ENCODE measurements around the gene CRYL1. TPM values are rescaled to one million over a fixed set of nuclear protein-coding genes. Genes with fewer than 3 reads are reported as not detected.

CRYL1 gene
- total RNA-seq, 1 donor from 2014 or later = 5.8 TPM

DNA sequence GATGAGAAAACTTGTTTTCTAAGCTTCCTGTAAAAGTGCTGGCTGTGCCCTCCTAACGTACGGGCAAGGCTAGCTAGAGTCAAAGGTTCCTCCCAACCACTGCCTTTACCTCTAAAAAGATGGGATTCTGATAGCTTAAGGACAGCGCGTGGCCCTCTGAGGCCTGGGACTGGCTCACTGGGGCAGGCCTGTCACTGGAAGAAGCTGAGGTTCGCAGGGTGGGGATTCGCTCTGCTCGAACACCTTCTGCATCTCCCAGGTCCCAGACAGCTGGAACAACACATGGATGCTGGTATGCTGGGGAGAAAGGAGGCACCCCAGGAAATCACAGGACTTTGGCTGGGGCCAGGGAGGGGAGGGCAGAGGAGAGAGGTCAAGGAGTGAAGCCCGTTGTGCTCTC lies 53.1 kb downstream of the CRYL1 start:
- intact Hi-C loops (cut with micrococcal nuclease) = no loop called here

DNA sequence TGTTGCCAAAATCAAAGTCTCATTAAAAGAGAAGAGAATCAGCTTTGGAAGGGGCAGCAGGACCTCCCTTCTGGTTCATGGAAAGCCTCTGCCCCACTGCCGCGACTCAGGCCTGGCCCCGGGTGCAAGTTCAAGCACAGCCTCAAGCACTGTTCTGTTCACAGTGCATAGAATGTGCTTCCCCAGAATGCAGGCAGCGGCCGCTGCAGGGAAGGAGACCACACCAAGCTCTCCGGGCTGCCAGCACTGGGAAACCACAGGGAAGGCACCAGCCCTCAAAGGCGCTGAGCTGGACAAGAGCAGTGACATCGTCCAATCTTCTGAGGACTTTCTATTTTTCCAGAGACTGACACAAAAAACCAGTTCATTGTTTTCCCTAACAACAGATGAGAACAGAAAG lies 55.5 kb downstream of the CRYL1 start:
- Mint-ChIP-seq H3K27ac (no peak overlapping the region), H3K4me3 (no peak overlapping the region), H3K4me1 (peaks cover 18% of the 10 kb centered on the region), H3K27me3 (peaks cover 3% of the 10 kb centered on the region), H3K36me3 (ENCODE audit: low read depth) (peaks cover 4% of the 10 kb centered on the region), H3K9me3 (no peaks in the 10 kb centered on the region)
- DNase-seq = no peak
- intact Hi-C loops (cut with micrococcal nuclease) = no loop called here

More for the DNA sequence above, 53.1 kb downstream of the CRYL1 start:
- H3K27ac Mint-ChIP-seq = no peak overlapping the region
- DNase-seq = peak; percentile 51
- no peaks in the 10 kb centered on the region for H3K9me3 Mint-ChIP-seq
- H3K4me3 Mint-ChIP-seq = no peak overlapping the region
- peaks cover 31% of the 10 kb centered on the region for H3K4me1 Mint-ChIP-seq
- peaks cover 1% of the 10 kb centered on the region for H3K27me3 Mint-ChIP-seq
- H3K36me3 Mint-ChIP-seq (ENCODE audit: low read depth) = peaks cover 4% of the 10 kb centered on the region

DNA sequence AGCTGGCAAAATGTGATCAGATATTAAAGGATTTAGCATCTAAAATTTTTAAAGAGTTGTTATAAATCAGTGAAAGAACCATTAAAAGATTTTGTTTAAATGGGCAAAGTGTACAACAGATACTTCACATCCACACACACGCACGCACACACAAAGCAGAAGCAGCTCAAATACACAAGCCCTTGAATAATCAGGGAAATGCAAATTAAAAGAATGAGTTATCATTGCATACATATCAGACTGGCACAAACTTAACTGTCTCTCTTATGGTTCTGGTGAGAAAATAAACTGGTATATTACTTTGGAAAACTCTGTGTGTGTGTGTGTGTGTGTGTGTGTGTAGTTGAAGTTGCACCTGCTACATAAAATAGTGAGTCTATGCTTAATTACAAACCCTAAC lies 59.3 kb downstream of the CRYL1 start:
- Mint-ChIP-seq H3K9me3 (no peaks in the 10 kb centered on the region), H3K27ac (no peak overlapping the region), H3K4me1 (peaks cover 13% of the 10 kb centered on the region), H3K4me3 (no peak overlapping the region), H3K36me3 (ENCODE audit: low read depth) (peaks cover 6% of the 10 kb centered on the region), H3K27me3 (peaks cover 4% of the 10 kb centered on the region)
- intact Hi-C loops (cut with micrococcal nuclease) = no loop called here
- no peak for DNase-seq

DNA sequence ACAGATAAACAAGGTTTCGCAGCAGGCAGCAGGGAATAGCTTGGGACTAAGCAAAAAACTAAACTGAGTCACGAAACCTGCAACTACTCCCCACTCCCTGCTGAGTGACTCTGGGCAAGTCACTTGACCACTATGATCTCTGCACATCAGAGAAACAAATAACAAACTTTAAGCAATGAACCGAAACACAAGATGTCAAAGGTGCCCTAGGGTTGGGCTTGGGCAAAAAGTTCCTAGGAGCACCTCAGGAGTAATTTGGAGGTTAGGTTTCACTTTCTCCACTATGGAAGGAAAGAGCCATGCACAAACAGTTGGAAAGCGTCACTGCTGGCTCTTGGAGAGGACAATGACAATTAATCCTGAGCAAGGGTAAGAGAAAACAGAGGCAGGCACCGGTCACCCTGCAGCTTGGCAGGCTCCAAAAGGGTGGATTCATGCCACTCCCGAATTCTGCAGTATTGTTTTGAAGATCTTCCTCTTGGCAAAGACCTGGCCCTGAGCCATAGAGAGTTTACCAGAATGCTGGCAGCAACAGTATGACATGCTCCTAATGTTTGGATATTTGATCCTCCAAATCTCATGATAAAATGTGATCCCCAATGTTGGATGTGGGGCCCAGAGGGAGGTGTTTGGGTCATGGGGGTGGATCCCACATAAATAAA lies 60.3 kb downstream of the CRYL1 start:
- H3K27me3 Mint-ChIP-seq = peaks cover 4% of the 10 kb centered on the region
- no peak for DNase-seq
- H3K36me3 Mint-ChIP-seq (ENCODE audit: low read depth) = peaks cover 2% of the 10 kb centered on the region
- peaks cover 18% of the 10 kb centered on the region for H3K4me1 Mint-ChIP-seq
- H3K9me3 Mint-ChIP-seq = no peaks in the 10 kb centered on the region
- no peak overlapping the region for H3K27ac Mint-ChIP-seq
- H3K4me3 Mint-ChIP-seq = no peak overlapping the region
- intact Hi-C loops (cut with micrococcal nuclease) = no loop called here

DNA sequence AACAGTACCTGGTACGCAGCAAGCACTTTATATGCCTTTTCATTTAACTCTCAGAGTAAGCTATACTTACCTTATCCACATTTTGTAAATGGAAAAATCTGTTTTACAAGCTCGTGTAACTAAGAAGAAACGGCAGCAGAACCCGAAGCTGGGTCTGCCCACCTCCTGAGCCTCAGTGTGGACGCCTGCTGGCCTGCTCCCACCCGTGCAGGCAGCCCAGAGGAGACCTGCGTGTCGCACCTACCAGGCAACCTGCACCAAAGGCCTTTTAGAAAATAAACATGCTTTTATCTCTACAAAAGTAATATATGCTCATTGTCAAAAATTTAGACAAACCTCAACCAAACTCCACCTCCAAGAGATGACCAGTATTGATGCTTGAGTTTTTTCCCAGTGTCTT lies 62.7 kb downstream of the CRYL1 start:
- H3K27me3 Mint-ChIP-seq = peaks cover 4% of the 10 kb centered on the region
- DNase-seq = no peak
- H3K9me3 Mint-ChIP-seq = no peaks in the 10 kb centered on the region
- peaks cover 18% of the 10 kb centered on the region for H3K4me1 Mint-ChIP-seq
- H3K36me3 Mint-ChIP-seq (ENCODE audit: low read depth) = peaks cover 5% of the 10 kb centered on the region
- no peak overlapping the region for H3K4me3 Mint-ChIP-seq
- no peak overlapping the region for H3K27ac Mint-ChIP-seq
- intact Hi-C loops (cut with micrococcal nuclease) = no loop called here

DNA sequence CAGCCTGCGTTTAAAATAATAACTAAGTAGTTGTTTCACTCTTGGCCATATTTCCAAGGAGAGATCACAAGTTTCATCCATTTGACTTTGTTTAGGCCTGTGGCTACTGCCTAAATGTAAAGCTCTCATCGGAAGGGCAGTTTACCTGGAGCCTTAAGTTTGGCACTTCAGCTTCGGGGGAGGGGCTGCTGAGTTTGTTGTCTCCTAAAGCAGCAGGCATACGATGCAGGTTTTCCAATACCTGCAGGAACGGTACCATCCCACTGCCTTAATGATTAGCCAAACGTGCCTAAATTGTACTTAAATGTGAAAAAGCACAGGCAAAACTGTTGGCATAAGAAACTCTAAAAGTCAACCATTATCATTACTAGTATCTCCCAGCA lies 63.1 kb downstream of the CRYL1 start:
- Mint-ChIP-seq H3K9me3 (no peaks in the 10 kb centered on the region), H3K4me1 (peaks cover 18% of the 10 kb centered on the region), H3K27me3 (peaks cover 4% of the 10 kb centered on the region), H3K36me3 (ENCODE audit: low read depth) (peaks cover 5% of the 10 kb centered on the region), H3K4me3 (no peak overlapping the region), H3K27ac (no peak overlapping the region)
- DNase-seq = no peak
- intact Hi-C loops (cut with micrococcal nuclease) = no loop called here

DNA sequence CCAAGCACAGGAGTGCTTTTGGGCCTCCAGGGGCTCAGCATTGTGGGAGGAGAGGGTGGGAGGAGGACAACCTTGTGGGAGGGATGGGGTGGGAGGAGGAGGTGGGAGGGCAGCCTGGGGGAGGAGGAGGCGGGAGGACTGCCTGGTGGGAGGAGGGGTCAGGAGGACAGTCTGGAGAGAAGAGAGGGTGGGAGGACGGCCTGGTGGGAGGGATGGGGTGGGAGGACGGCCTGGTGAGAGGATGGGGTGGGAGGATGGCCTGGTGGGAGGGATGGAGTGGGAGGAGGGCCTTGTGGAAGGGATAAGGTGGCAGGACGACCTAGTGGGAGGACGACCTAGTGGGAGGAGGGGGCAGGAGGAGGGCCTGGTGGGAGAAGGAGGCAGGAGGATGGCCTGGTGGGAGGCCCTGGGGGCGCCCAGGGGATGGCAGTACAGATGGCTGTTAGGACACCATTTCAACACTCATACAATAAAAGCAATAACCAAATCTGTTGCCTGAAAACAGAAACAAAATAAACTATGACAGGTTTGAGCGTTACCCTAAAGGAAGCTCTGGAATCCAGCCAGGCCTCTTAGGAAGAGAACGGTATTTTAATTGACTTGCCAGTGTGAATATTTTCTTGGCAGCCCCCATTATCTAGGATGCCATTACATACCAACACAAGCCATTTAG lies 63.7 kb downstream of the CRYL1 start:
- H3K27ac Mint-ChIP-seq = peak overlapping the region; percentile 90

DNA sequence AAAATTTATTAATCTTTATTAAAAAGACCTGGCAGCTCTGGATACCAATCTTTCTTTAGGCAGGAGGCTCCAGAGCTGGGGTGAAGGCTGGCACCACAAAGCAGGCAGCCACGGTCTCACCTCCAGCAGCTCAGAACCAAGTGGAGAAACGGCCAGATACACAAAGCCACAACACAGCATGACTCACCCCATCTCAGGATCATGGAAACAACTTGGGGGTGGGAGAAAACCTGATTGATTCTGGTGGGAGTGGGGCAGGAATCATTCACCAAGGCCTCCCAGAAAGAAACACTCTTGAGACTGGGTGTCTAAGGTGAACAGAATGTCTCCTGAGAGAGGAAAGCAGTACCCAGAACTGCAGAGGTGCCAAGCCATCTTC lies 64.2 kb downstream of the CRYL1 start:
- DNase-seq = no peak
- intact Hi-C loops (cut with micrococcal nuclease) = loop anchor here (1.0 to 2.0 kb wide), 3 partner anchors 15 to 42 kb away; no protein-coding TSS in a partner anchor

More for the DNA sequence above, 63.7 kb downstream of the CRYL1 start:
- Mint-ChIP-seq H3K36me3 (ENCODE audit: low read depth) (peaks cover 5% of the 10 kb centered on the region), H3K9me3 (no peaks in the 10 kb centered on the region), H3K4me3 (peak overlapping the region; percentile 32), H3K4me1 (peaks cover 18% of the 10 kb centered on the region), H3K27me3 (peaks cover 4% of the 10 kb centered on the region)
- intact Hi-C loops (cut with micrococcal nuclease) = loop anchor here (1.0 to 2.0 kb wide), 3 partner anchors 14 to 43 kb away; no protein-coding TSS in a partner anchor
- no peak for DNase-seq

DNA sequence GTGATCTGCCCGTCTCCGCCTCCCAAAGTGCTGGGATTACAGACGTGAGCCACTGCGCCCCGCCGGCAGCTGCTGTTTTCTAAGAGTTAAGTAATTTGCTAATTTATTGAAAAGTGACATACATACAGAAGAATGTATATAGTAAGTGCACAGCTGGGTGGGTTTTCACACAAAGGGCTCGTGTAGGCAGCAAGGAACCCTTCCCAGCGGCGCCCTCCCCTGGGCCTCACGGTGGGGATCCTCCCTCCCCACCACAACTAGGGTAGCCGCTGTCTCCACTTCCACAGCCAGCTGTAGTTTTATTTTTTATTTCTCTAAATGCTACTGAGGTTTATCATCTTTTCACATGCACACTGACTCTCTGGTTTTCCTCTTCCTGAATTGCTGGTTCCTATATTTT lies 64.9 kb downstream of the CRYL1 start:
- Mint-ChIP-seq H3K27me3 (peaks cover 4% of the 10 kb centered on the region), H3K27ac (peak overlapping the region; percentile 16), H3K4me1 (peaks cover 19% of the 10 kb centered on the region), H3K36me3 (ENCODE audit: low read depth) (peaks cover 5% of the 10 kb centered on the region), H3K9me3 (no peaks in the 10 kb centered on the region), H3K4me3 (no peak overlapping the region)
- DNase-seq = no peak
- intact Hi-C loops (cut with micrococcal nuclease) = loop anchor here (1.0 to 2.0 kb wide), 3 partner anchors 16 to 41 kb away; no protein-coding TSS in a partner anchor

More for the DNA sequence above, 64.2 kb downstream of the CRYL1 start:
- Mint-ChIP-seq H3K36me3 (ENCODE audit: low read depth) (peaks cover 5% of the 10 kb centered on the region), H3K4me1 (peaks cover 19% of the 10 kb centered on the region), H3K27me3 (peaks cover 4% of the 10 kb centered on the region), H3K4me3 (peak overlapping the region; percentile 64), H3K27ac (peak overlapping the region; percentile 90), H3K9me3 (no peaks in the 10 kb centered on the region)

DNA sequence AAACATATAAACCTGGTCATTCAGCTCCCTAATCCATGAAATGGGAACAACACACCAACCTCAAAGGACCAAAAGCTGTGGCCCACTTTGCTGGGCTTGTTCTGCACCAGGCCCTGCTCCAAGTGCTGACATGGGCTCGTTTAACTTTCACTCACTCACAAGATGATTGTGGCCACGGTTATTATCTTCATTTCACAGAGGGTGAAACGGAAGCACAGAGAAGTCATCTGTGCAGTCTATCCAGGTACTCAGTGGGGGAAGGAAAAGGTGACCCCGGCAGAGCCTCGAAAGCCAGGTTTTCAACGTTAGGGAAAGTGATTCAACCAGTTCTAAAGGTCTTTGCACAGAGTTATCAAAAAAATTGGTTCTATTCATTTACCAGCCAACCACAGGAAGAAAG lies 68.0 kb downstream of the CRYL1 start:
- Mint-ChIP-seq H3K27me3 (no peaks in the 10 kb centered on the region), H3K4me1 (peaks cover 16% of the 10 kb centered on the region), H3K4me3 (no peak overlapping the region), H3K36me3 (ENCODE audit: low read depth) (peaks cover 5% of the 10 kb centered on the region), H3K27ac (no peak overlapping the region), H3K9me3 (peaks cover 3% of the 10 kb centered on the region)
- no peak for DNase-seq
- intact Hi-C loops (cut with micrococcal nuclease) = no loop called here

DNA sequence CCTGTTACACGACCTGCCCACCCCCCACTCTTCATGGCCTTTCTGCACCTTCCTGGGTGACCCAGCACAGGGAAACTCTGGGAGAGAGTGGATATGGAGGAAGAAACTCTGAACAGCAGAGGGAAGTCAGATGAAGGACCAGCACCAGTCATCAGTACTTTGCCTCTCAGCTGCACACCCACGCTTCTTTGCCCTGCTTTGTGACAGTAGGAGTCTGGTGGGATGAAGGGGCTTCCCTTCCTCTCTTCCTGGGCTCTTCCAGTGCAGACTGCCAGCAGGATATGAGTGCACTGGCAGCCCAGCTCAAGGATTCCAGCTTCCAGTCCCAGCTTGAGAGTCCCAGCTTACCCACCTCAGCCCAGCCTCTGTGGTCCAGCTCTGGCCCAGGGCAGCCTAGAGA lies 68.9 kb downstream of the CRYL1 start:
- Mint-ChIP-seq H3K9me3 (peaks cover 6% of the 10 kb centered on the region), H3K36me3 (ENCODE audit: low read depth) (peaks cover 5% of the 10 kb centered on the region), H3K27me3 (no peaks in the 10 kb centered on the region), H3K4me3 (no peak overlapping the region), H3K4me1 (peaks cover 12% of the 10 kb centered on the region), H3K27ac (no peak overlapping the region)
- no peak for DNase-seq
- intact Hi-C loops (cut with micrococcal nuclease) = no loop called here

DNA sequence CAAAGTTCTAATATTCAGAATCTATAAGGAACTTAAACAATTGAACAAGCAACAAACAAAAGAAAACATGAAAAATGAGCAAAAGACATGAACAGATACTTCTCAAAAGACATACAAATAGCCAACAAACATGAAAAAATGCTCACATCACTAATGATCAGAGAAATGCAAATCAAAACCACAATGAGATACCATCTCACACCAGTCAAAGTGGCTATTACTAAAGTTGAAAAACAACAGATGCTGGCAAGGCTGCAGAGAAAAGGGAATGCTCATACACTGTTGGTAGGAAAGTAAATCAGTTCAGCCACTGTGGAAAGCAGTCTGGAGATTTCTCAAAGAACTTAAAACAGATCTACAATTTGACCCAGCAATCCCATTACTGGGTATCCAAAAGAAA lies 74.3 kb downstream of the CRYL1 start:
- Mint-ChIP-seq H3K9me3 (peaks cover 31% of the 10 kb centered on the region), H3K4me1 (peaks cover 8% of the 10 kb centered on the region), H3K4me3 (no peak overlapping the region), H3K36me3 (ENCODE audit: low read depth) (peaks cover 8% of the 10 kb centered on the region), H3K27ac (no peak overlapping the region), H3K27me3 (peaks cover 4% of the 10 kb centered on the region)
- DNase-seq = peak; percentile 36
- intact Hi-C loops (cut with micrococcal nuclease) = no loop called here

DNA sequence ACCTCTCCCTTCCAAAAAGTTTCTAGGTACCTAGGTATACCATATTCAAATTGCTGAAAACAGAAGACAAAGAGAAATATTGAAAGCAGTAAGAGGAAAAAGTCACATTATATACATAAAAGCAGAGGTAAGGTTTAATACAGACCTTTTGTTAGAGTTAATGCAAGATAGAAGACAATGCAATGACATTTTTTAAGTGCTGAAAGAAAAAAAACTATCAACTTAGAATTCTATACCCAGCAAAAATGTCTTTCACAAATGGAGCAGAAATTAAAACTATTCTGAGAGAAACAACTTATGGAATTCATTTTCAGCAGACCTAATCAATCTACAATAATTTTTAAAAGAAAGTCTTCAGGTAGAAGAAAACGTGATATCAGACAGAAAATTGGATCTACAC lies 77.2 kb downstream of the CRYL1 start:
- Mint-ChIP-seq H3K4me3 (no peak overlapping the region), H3K36me3 (ENCODE audit: low read depth) (peaks cover 12% of the 10 kb centered on the region), H3K27me3 (peaks cover 4% of the 10 kb centered on the region), H3K9me3 (peaks cover 28% of the 10 kb centered on the region), H3K27ac (no peak overlapping the region), H3K4me1 (peaks cover 8% of the 10 kb centered on the region)
- no peak for DNase-seq
- intact Hi-C loops (cut with micrococcal nuclease) = no loop called here

DNA sequence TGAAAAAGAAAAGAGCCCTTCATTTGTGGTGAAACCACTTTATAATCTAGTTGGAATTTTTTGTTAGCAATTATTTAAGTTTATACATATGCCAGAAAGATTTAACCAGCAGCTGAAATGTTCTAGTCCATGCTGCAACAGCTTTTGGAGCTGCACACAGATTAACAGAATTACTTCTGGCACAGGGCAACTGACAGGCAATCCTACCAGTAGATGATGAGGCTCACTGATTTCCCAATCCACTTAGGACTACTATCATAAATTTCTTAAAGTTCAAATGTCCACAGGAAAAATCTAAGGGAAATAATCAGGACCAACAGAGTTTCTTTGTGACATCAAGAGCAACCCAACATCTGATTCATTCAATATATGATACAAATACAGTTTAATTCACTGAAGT lies 78.8 kb downstream of the CRYL1 start:
- Mint-ChIP-seq H3K27me3 (peaks cover 4% of the 10 kb centered on the region), H3K4me3 (no peak overlapping the region), H3K36me3 (ENCODE audit: low read depth) (peaks cover 12% of the 10 kb centered on the region), H3K9me3 (peaks cover 26% of the 10 kb centered on the region), H3K27ac (no peak overlapping the region), H3K4me1 (peaks cover 9% of the 10 kb centered on the region)
- no peak for DNase-seq
- intact Hi-C loops (cut with micrococcal nuclease) = no loop called here

All from activated CD4-positive, alpha-beta T cell treated with anti-CD3 and anti-CD28 coated beads, Interleukin-2, amount 10 ng/mL, durations not matched to agents 24 days and 14 days (primary cell).